Kidney capillary endothelial cell (primary cell): Measurements from ENCODE around the gene TACO1.

ENCODE experiments used
- DNase-seq: peaks from one replicate; pipeline ENCODE4 v3.0.0-alpha.2; 2018; ENCODE audit warnings: low spot score

Gene TACO1

GRCh38 chr17:63601439-63602371, 1.0 kb downstream of the TACO1 start:
- no peak for DNase-seq

GRCh38 chr17:63609816-63610573, 9.3 kb downstream of the TACO1 start:
- no peak for DNase-seq

DNA sequence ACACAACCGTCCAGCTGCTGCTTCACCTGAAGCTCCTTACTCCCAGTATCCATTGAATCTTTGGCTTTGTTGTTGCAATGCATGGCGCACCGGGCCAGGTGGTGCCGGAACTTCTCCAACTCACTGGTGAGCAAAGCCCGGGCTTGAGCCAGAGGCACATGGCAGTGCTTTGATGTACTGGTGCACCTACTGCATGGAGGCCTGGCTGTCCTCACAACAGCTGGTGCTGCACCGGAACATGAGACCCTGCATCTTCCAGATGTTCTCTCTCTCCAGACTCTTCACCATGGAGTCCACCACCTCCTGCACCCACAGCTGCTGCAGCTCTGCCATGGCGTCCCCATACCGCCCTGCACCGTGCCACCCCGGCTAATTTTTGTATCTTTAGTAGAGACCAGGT, 10.2 kb downstream of the TACO1 start:
- DNase-seq = no peak

DNA sequence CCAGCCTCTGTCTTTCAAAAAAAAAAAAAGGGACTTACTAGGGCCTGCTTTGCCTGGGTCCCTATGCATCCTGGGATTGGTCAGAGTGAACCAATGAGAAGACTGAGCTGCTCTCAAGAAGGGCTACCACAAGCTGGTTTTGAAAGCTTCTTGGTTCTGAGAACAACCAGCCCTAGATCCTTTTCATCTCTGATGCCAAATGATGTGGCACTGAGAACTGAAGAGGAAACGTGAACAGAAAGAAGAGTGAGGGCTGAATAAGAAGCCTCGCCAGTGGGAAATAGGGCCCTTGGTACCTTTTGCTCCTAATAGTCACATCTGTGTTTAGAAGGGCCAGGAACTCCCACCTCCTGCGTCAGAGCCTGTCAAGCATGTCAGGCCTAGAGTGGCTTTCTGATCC, 10.7 kb downstream of the TACO1 start:
- no peak for DNase-seq

DNA sequence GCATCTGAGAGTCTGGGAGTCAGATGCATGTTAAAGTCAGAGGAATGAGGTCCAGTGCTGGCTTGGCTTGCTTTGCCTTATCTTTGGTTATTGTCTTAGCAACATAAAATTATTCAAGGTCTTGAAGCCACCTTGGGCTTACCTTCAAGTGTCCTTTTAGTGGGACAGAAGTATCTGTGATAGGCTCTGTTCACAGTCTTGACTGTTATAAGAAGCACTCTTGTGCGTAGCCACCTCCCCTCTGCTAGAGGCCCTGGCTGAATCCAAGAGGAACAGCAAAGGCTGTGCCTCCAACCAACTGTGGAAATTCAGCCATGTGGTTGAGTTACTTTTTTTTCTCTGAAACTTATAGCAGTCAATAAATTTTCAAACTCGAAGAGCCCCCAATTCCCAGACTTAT, 13.0 kb downstream of the TACO1 start:
- no peak for DNase-seq

DNA sequence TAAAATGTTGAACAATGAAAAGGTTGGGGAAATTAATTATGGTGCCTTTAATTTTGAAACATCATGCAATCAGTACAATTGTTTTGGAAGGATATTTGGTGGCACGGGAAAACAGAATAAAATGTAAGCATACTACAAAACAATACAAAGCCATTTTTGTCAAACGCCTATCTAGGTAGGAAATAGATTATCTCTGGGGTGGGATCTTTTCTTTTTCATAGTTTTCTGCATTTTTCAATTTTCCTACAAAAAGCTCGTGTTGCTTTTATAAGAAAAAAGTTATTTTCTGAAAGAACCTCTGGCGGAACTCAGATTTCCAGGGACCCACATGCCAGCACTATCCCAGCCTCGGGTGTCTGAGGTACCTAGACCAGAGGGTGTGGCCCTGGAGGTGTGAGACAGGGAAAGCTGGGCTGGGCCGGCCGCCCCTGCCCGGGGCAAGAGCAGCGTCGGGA, 20.6 kb downstream of the TACO1 start:
- no peak for DNase-seq

DNA sequence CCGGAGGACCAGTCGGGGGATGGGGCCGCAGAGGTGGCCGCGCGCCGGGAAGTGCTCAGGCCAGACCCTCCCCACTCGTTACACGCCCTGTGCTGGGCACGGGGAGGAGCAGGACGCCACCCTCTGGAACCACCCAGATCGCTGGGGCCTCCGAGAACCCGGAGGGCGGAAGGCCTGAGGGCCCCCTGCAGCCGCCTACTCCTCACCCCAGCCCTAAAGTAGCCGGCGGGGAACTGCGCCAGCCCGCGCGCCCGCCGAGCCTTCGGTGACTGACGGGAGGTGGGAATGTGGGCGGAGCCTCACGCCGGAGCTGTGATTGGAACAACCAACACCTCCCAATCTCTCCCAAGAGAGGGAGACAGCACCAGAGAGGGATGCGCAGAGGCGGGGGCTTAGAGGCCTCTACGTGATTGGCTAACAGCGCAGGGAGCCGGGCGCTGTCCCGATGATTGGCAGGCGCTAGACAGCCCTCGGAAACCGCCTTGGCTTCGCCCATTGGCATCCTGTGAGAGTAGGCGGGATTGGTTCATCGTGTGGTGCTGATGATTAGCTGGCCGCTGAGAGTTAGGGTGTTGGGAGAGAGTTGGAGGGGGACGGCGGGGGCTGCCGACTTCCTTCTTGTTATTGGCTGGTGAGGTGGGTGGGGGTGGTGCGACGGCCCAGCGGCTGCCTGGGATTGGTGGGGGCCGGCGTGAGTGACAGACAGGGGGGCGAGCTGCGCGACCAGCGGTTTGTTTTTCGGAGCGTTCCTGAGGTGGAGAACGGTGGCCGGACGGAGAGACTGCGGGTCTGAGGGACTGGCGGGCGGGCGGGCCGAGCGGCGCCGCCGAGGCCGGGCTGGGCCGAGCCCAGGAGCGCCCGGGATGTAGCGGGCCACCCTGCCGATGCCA, 21.2 kb downstream of the TACO1 start, which contains the start of gene MAP3K3:
Gene MAP3K3, plus strand, starts transcription at position 734 of the 890 bp plus-strand sequence. CDS start 343 bp downstream, outside the sequence.
- peak; percentile 100 for DNase-seq

DNA sequence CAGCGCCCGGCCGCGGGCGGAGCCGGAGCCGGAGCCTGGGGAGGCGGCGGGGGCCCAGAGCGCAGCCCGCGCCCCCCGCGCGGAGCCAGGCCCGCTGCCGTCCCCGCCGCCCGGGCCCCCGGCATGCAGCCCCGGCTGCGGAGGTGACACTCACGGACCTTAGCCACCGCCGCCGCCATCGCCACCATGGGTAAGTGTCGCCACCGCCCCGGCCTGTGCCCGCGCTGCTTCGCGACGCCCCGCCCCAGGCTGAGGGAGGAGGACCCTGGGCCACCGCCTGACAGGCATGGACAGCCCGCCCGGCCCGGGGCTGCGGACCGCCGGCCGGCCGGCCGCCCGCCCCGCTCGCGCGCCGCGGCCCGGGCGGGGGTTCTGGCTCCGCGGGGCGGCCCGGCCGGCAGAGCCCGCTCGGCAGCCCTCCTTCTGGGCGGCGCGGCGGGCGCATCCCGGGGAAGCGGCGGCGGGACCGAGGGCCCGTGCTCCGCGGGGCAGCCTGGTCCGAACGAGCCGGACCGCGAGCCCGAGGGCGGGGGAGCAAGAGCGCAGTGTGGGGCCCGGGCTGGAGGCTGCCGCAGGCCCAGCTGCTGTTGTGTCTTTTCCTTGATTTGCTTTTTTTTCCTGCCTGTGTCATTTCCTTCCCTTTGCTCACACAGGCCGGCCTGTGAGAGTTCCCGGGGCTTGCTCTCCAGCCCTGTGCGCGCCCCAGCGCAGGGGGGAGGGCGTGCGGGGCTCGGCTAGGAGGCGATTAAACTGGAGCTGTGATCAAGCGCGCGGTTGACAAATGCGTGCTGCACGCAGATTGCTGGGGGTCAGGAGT, 22.1 kb downstream of the TACO1 start:
- peak; percentile 89 for DNase-seq

DNA sequence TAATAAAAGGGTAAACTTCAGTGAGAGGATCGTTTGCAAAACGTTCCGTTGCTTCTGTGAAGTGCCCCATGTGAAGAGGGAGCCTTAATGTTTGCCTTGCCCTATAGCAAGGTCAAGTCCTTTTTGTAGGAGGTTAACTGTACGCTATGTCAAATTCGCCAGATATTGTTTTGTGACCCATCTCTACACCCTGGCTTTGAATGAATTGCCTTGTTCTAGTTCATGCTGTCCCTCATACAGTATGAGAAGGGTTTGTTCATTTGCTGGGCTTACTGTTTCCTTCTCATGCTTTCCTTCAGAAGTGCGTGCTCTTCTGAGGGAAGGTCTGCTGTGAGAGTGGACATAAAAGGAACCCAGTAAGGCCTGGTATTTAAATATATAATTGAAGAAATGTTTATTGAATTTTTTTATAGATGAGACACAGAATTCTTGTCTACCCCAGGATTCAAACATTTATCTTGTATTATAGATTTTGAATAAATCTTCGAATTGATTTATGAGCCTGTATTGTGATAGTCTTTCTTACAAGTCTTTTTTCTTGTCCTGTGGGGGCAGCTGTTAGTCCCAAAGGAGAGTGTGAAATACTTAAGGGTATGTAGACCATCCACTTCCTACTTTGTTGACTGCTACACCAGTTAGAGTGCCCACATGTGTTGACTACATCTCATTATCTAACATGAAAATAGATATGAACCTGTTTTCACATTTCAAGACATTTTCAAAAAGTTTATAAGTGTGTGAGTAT, 23.3 kb downstream of the TACO1 start:
- DNase-seq = no peak

- no peak for DNase-seq
These were observed 23.8 kb downstream of the TACO1 start for GRCh38 chr17:63624531-63624880.

DNA sequence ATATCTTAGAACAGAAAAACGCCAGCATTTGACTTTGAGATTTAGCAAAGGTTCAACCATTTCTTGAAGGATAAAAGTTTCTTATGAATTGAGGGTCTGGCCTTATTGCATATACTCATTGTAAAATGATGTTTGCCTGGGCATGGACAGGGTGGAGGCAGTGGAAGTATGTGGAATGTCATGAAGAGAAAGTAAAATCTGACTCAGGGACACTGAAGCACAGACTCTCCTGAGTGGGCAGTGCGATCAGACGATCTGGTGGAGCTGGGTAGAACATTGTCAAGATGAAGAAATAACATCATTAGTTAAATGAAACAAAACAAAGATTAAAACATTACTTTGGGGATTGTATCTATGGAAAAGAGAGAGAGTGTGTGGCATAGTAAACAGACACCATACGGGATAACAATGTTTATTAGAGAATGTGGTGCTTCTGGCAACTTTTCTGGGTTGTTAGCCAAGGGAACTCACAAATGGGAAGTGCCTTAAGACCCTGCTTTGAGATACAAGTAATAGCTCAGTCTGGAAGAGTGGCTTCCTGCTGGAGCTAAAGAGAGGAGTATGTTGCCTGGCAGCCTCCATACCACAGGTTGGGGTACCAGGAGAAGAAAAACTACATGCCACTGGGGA, 26.0 kb downstream of the TACO1 start:
- DNase-seq = no peak

GRCh38 chr17:63629627-63630026, 28.9 kb downstream of the TACO1 start:
- DNase-seq = no peak

DNA sequence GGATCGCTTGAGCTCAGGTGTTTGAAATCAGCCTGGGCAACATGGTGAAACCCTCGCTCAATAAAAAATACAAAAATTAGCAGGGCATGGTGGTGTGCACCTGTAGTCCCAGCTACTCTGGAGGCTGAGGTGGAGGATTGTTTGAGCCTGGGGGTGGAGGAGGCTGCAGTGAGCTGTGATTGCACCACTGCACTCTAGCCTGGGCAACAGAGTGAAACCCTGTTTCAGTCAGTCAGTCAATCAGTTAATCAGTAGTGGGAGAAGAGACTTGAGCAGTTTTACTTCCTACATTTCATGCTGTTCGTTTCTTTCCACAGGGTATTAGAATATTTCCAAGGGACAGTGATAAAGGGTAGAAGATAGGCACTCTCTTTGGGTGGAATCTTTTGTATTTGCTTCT, 30.4 kb downstream of the TACO1 start:
- no peak for DNase-seq

GRCh38 chr17:63631626-63632025, 30.9 kb downstream of the TACO1 start:
- DNase-seq = no peak

- DNase-seq = no peak
These were observed 33.0 kb downstream of the TACO1 start for GRCh38 chr17:63633742-63634141.

GRCh38 chr17:63634163-63634562, 33.5 kb downstream of the TACO1 start:
- peak; percentile 56 for DNase-seq

DNA sequence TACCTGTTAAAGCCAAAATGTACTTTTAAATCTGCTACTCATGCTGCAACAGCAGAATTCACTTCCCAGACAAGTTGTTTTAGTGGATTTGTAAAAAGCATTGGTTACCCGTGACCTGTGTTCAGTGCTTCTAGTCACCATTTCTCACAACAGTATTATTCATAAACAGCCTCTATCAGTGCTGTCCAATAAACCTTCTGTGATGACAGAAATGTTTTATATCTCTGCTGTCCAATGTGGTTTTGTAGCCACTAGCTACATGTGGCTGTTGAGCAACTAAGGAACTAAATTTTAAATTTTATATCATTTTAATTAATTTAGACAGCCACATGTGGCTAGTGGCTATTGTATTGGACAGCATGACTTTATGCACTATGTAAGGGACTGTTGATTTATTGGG, 34.1 kb downstream of the TACO1 start:
- DNase-seq = no peak

DNA sequence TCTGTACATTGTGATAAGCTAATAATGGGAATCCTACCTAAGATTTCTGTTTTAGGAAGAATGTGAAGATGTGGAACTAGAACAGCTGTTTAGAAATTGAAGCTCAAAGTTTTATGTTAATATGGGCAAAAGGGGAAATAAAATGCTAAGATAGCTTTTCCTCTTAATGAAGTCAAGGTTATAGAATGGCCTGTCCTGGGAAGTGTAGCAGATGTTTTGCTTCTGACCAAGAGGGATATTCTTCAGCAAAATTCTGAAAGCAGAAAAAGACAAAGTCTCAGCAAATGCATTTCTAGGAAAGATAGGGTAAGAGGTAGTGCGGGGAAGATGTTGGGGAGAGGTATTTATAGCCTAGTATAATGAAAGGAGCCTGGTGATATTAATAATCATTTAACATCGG, 34.6 kb downstream of the TACO1 start:
- no peak for DNase-seq

GRCh38 chr17:63635787-63636186, 35.1 kb downstream of the TACO1 start:
- no peak for DNase-seq

- DNase-seq = no peak
These were observed 38.4 kb downstream of the TACO1 start for GRCh38 chr17:63639125-63639524.
